HG02678 (cell line): Measurements from ENCODE around the gene CCL28.
"Not testable (repeated sequence)": the region's sequence is repeated elsewhere in the genome, so short reads cannot be mapped to it uniquely, and the experiment has no call there.

Experiments
- ATAC-seq: cut with Tn5 transposase; IDR thresholded peaks from one replicate; pipeline ENCODE4 v1.9.1; 2021; ENCODE audit warnings: mild to moderate bottlenecking, moderate library complexity; ENCODE audit not compliant: unreplicated experiment

The CCL28 gene, protein sequence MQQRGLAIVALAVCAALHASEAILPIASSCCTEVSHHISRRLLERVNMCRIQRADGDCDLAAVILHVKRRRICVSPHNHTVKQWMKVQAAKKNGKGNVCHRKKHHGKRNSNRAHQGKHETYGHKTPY

DNA sequence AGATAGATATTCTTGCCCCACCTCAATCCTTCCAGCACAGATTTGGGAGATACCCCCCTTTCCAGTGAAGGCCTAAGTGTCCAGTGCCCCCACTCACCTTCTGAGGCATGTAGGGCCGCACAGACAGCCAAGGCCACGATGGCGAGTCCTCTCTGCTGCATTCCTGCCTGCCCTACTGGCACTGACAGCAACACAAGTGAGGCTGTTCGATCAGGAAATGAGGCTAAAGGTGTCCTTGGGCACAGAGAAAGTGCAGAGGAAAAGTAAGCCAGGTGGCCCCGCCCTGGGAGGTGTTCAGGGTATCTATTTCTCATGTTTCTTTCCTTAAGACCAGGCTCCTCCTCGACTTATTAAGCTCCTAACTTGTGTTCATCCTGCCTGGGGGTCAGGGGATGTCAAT is at the start of gene CCL28:
CCL28 (minus strand) TSS at position 236 of the 400 bp plus-strand sequence; CDS start at position 161, 75 bp downstream.
- ATAC-seq: no peak

DNA sequence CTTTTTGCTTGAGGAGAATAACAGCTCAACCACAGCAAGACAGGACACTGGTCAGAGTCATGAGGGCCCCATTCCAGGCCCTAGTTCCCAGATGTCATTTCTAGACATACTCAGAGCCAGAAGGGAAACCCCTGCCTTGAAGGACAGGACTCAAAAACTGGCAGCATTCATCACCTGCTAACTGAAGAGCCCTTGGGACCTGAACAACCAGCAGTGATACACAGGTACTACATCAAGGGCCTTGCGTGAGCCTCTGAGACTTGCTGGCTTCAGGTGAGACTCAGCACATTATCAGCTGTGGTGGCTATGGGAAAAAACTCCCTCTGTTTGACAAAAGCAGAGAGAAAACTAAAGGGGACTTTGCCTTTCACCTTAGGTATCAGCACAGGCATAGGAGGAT is 48.9 kb upstream of the CCL28 start:
- no peak for ATAC-seq

DNA sequence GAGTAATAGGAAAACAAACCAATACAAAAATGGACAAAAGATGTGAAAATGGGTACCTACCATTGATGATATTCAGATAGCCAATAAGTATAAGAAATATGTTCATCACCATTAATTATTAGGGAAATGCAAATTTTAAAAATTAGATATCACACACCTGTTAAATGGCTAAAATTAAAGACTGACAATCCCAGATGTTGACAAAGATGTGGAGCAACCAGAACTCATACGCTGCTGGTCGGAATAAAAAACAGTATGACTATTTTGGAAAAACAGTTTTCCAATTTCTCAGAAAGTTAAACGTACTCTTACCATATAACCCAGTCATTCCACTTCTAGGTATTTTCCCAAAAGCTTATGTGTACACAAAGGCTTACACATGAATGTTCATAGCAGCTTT is 44.4 kb upstream of the CCL28 start:
- no peak for ATAC-seq

DNA sequence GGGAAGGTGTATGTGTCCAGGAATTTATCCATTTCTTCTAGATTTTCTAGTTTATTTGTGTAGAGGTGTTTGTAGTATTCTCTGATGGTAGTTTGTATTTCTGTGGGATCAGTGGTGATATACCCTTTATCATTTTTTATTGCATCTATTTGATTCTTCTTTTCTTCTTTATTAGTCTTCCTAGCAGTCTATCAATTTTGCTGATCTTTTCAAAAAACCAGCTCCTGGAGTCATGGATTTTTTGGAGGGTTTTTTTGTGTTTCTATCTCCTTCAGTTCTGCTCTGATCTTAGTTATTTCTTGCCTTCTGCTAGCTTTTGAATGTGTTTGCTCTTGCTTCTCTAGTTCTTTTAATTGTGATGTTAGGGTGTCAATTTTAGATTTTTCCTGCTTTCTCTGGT is 29.4 kb upstream of the CCL28 start:
- not testable (repeated sequence) for ATAC-seq

DNA sequence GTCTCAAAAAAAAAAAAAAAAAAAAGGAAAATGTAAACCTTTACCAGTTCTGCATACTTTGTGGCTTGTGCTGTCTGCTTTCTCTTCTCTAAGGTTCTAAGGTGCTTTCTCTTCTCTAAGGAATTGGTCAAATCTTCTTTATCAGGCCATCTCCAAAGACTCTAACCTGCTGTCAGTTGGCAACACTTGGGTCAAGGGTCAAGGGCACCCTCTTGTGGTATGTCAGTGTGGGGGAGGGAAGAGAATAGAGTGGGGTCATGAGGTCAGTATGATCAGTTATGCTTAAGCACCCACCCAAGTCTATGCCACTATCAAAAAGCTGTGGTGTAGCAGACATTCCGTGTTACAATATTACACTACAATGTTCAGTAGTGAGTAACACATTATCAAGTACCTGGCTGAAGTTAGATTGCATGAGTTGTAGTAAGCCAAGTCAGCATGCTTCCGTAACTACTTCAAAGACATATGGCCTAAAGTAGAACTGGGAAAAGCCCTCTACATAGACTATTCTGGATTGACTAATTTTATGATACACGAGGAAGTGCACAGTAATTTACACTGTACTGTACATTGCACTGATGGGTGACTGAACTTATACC is 25.0 kb upstream of the CCL28 start:
- no peak for ATAC-seq

DNA sequence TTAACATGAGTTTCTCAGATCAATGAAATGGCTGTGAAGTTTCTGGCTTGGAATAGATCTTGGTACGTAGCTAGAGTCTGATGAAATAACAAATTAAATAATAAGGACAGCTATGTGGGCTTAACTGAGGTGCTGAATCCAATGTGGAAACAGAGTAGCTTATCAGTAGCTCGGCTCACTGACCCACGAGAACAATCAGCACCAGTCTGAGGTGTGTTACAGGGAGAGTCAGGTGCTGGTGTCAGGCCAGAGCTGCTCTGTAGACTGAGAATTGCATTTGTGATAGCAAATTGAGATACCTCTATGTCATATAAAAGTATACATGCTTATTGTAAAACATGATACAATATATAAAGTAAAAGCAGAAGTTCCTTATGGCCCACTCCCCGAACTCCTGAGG is 21.2 kb upstream of the CCL28 start:
- no peak for ATAC-seq

DNA sequence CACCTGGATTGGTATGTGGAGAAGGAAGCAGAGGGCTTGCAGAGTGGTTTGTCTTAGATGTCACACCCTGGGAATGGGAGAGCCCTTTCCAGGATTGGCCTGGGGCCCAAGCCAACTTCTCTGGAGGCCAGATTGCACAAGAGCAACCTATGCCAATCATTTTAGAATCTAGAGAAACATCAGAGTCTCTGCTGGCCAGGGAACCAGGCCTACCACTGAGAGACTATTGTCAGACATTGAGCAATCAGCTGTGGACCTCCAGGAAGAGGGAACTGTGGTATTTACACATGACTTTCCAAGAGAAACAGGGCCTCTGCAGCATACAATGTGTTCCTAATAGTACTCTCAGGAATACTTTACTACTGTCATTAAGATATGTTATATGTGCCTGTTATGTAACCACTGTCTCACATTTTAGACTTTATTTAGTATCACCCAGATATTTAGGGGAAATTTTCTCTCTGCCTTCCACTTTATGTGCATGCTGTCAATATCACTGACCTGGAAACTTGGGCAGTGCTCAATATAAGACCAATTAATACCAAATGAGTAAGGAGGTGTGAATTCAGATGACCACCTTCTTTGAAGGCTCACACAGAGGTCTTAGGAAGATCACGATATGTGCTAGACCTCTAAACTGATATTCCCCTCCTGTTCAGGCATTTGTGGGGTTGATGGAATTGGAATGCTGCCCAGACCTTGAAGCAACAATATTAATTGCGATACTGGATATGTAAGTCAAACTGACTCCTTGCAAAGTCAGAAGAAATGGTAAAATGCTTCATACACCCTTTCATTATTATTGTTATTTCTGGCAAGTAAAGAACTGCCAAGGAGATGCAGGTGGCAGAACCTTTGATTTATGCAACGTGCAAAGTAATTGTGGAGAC is 20.5 kb upstream of the CCL28 start:
- no peak for ATAC-seq

DNA sequence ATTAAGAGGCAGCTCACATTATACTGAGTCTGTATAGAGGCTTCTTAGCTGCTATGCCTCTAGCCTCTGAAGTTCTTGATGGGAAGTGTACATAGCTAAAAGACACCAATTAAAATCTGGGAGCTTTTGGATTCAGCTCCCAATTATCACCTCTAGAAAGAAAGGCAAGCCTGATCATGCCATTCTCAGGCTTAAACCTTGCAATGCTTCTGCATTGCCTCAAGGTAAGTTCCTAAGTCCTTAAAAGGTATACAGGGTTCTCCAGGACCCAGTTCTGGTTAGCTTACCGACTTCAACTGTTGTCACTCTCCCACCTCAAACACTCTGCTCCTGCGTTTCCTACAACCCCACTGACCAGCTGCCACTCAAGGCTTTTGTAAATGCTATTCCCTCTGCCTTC is 17.5 kb upstream of the CCL28 start:
- ATAC-seq: no peak

DNA sequence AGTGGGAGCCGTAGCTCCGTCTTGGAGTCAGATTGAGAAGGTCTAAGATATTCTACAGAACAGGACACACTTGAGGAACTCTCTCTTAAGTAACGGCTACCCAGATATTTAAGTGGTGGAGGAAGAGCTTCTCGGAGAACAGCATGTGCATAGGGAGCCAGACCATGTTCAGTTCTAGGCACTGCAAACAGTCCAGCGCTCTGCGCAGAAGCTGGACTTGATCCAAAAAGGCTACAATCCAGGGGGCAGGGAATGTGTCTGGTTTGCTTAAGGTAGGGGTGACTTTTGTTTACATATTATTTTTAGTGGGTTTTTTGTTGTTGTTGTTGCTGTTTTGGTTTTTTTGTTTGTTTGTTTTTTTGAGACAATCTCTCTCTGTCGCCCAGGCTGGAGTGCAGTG is 16.8 kb upstream of the CCL28 start:
- no peak for ATAC-seq

DNA sequence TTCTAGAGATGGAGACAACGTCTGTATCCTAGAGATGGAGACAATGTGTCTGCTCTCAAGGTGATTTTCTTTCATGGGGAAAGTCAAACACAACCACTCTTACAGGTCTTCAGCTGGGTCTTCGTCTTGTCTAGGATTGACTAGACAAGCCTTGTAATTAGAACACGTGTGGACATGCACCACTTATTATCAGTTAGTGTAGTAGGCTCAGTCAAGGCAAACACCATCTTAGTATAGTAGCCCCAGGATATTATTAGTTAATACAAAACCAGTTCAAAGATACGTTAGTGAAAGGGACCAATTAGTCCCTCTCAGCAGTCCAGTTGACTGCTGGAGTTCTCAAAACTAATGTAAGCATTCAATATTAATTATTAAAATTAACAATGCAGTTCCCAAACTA is 15.1 kb upstream of the CCL28 start:
- ATAC-seq: no peak

DNA sequence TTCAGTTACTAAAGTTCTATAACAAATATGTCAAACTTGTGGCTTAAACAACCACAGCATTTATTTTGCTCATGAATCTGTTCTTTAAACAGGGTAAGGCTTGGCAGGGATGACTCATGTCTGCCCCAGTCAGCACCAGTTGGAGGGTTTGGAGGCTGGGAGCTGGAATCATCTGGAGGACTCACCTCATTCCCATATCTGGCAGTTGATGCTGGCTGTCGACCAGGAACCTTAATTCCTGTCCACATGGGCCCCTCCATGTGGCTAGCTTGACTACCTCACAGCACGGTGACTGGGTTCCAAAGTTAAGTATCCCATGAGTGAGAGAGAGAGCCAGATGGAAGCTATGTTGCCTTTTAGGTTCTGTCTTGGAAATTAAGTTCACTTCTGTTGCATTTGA is 13.8 kb upstream of the CCL28 start:
- no peak for ATAC-seq

DNA sequence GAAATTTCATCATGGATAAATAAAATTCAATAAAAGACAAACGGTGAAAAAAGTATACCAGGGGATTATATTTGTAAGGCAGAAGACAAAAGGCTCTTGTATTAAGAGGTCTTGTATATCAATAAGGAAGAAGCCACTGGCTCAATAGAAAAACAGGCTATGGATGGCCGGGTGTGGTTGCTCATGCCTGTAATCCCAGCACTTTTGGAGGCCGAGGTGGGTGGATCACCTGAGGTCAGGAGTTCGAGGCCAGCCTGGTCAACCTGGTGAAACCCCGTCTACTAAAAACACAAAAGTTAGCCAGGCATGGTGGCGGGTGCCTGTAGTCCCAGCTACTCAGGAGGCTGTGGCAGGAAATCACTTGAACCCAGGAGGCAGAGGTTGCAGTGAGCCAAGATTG is 10.9 kb upstream of the CCL28 start:
- ATAC-seq: not testable (repeated sequence)

DNA sequence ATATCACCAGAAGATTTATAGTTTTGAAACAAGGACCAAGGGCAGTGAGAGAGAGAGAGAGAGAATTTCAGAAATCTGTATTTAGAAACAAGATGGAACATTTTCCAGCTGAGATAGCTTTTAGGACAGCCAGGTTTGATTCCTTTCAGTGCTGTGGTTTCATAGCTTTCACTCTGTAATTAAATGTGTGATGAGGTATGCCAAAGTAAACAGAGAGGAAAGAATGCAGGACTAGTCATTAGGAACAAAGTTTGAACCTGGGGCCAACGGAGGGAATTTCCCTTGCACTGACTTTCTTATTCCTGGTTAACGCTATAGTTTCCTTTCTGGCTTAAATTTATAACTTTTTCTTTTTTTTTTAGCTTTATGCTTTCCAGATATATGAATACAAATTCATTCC is 10.0 kb upstream of the CCL28 start:
- ATAC-seq: no peak

DNA sequence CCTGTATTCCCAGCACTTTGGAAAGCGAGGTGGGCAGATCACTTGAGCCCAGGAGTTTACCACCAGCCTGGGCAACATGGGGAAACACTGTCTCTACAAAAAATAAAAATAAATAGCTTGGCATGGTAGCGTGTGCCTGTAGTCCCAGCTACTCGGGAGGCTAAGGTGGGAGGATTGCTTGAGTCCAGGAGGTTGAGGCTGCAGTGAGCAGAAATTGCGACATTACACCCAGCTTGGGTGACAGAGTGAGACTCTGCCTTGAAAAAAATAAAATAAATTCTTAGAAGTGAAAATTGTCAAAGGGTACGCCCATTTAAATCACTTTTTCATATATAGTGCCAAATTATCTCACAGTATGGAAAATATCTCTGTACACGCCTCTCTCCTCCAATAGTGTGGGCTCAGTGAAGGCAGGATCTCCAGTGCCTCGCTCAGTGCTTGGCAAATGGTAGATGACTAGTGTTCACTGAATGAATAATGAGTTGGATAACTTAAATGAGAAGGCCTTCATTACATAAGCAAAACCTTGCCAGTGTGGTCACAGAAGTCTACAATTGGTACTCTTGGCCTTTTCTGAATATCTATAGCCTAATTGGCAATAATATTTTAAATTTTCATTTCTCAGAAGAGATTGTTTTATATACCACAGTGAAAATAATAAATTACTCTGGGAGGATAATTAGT is 9.4 kb upstream of the CCL28 start:
- ATAC-seq: no peak

DNA sequence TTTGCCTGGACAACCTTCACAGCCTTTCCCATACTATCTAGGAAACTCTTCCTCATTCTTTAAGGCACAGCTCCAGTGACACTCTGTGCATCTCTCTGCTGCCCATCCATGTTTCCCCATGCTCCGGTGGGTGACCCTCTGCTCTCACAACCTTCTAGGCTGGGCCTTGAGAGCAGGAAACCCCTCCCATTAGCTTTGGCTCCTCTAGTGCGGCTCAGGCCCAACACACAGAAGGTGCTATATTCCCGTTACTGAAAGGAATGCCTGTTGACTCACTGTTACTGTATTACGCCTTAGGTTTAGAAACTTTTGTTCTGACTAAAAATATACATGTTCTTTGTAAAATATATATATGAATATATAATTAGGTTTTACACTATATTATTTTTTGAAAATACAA is 8.1 kb upstream of the CCL28 start:
- no peak for ATAC-seq

DNA sequence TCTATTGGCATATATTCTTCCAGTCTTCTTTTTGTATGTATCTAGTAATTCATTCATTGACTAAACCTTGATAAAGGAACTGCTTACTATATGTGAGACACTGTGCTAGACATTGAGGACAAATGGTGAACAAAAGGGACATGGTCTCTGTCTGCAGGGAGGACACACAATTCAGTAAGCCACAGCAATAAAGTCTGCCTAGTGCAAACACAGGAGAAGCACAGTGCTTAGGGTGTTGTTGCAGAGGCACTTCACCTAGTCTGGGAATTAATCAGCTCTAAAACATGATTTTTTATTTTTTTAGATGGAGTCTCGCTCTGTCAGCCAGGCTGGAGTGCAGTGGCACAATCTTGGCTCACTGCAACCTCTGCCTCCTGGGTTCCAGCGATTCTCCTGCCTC is 6.4 kb upstream of the CCL28 start:
- no peak for ATAC-seq

DNA sequence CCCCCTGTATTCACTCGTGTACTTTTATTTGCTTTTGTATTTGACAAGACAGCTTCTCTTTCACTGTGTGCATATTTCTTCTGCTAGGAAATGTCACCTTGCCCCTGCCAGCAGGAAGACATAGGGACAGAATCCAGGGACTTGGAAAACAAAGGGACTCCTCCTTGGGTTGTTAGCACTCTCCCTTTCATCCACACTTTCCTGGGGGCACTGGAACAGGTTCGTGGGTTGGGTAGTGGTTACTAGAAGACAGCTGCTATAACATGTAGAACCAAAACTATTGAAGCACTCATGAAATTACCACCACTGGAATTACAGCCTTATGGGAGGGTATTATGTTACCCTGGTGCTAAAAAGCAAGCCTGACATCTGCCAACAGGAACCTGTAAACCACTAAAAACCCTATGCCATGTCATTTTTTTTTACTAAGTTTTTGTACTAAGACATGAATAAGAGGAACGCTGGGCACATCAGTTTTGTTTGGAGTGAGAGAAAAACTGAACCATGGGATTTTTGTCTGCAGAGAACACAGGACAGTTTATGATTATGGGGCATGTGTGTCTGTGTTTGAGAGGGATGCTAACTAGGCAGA is 4.7 kb upstream of the CCL28 start:
- ATAC-seq: no peak

DNA sequence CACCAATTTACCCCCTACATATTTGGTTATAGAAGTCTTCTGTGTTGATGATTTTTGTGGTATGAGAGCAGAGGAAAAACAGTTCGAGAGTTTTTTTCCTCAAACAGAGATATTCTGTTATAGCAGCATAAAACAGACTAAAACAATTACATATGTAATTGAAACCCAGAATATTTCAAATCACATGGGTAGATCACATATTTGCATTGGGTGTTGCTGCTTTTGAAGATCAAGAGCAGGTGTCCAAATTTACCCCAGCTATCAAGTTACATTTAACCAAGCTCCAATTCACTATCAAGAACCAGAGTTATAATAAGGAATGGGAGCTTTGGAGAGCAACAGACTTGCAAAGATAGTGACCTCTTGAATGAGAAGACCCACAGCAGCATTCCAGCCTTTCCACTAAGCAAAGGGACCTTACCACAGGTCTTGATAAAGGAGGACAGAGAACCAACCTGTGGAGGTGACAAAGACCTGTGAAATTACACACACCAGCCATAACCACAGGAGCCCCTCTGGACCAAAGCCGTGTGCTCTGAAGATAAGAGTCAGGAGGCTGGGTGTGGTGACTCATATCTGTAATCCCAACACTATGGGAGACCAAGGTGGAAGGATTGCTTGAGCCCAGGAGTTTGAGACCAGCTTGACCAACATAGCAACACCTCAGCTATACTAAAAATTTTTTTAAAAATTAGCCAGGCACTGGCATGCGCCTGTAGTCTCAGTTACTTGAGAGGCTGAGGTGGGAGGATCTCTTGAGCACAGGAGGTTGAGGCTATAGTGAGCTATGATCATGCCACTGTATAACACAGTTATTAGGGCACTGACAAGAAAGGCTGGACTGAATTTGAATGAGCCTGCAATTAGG is 4.0 kb upstream of the CCL28 start:
- ATAC-seq: no peak

DNA sequence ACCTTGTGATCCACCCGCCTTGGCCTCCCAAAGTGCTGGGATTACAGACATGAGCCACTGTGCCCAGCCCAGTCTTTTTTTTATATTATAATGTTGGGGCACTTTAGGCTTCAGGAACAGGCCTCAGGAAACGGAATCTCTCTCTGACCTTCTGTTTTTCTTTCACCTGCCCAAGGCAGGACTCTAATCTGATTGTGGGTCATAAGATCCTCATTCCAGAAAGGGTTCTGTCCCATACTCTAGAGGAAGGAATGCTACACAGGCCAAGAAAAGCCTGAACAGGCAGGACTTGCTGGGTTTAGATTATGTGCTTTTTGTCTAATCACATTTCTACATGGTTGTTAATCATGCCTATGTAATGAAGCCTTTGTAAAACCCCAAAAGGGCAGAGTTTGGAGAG is 1.8 kb upstream of the CCL28 start:
- no peak for ATAC-seq

DNA sequence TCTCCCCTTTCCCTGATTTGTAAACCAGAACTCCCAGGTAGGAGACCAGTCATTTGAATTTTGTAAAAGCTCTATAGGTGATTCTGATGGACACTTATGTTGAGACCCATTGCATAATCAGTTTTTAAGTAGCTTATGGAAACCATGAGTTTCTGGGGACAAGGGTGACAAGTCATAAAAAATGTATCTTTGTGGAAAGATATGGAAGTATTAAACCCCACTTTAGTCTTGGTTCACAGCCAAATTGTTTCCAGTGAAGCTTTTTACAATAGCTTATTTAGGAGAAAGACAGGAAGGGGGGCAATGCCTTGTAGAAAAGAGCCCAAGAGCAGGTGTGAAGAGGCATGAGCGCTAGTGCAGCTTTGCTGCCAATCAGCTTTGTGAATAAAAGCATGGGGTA is 453 bp upstream of the CCL28 start:
- ATAC-seq: no peak
